GM21717 (cell line): ENCODE results near the gene MBD6.
"Not testable (repeated sequence)": the region's sequence is repeated elsewhere in the genome, so short reads cannot be mapped to it uniquely, and the experiment has no call there.

Experiments used
- ATAC-seq: cut with Tn5 transposase; IDR thresholded peaks from one replicate; pipeline ENCODE4 v1.9.1; 2021; ENCODE audit warnings: mild to moderate bottlenecking, moderate library complexity; ENCODE audit not compliant: unreplicated experiment

Gene MBD6

DNA sequence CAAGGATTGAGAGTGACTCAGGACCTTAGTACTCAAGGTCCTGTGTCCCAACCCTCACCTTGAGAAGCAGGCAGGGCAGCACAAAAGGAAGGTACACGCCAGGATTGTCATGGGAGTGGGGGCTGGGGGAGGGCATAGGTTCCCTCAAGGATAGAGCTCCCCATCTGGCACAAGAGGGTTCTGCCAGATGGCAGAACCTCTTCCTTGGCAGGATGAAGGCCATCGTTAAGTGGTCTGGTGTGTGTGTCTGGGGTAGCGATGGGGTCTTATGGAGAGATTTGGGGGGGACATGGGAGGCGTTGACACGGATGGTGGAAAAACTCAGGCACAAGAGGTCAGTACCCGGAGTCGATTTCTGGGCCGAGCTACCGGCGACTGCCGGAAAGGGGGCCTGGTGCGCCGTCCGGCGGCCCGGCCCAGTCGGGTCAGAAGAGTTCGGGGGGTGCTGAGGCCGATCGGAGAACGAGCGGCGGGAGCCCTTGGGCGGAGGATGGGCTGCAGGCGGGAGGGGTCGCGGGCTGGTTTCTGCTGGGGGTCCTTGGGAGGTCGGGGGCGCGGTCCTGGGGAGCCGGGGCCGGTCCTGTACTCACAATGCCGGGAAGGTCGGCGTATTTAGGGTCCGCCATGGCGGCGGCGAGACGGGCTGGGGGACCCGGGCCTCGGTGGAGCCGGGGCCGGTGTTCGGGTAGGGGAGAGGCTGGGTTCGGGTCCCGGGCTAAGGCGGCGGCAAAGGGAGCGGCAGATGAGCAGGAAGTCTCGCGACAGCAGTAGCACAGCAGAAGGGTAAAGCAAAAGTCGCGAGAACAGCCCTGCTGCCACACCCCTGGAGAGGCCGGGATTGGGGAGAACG is 24.0 kb downstream of the MBD6 start, which contains the start of gene DCTN2:
Gene DCTN2, minus strand, starts transcription at position 755 of the 850 bp plus-strand sequence. Its CDS starts 129 bp downstream, at position 626.
- ATAC-seq, result peak; percentile 98

DNA sequence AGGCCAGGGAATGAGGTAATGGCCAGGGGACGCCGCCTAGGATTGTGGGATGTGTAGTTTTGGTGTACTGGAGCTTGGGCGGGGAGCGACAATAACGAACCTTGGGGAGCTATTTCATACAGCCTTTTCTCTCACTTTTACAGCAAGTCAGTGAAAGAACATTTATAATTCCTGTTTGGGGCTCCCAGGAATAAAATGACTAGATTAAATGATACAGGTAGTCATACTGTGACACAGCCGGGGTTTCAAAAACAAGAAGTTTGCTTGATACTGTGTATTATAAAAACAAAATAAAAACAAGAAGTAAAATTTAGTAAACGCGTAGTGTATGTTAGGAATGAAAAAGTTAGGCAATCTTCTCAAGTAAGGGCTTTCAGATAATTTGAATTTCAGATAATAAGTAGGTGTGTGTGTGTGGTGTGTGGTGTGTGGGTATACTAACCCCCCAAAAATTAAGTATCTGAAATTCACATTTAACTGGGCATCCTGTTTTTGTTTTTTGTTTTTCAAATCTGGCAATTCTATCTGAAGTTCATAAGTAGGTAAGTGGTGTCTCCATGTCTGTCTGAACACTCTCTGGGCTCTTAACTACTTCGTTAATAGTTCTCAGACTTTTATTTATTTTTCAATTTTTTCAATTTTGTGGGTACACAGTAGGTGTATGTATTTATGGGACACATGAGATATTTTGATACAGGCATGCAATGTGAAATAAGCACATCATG is 24.8 kb downstream of the MBD6 start:
- ATAC-seq, result no peak

DNA sequence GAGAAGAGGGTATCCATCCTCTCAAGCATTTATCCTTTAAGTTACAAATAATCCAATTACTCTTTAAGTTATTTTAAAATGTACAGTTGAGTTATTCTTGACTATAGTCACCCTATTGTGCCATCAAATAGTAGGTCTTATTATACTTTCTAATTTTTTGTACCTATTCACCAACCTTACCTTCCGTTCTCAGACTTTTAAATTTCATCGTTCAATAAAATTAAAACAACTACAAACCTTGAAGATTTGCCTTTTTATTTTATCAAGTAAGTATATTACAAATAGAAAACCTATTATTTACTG is 25.3 kb downstream of the MBD6 start:
- ATAC-seq, result no peak

DNA sequence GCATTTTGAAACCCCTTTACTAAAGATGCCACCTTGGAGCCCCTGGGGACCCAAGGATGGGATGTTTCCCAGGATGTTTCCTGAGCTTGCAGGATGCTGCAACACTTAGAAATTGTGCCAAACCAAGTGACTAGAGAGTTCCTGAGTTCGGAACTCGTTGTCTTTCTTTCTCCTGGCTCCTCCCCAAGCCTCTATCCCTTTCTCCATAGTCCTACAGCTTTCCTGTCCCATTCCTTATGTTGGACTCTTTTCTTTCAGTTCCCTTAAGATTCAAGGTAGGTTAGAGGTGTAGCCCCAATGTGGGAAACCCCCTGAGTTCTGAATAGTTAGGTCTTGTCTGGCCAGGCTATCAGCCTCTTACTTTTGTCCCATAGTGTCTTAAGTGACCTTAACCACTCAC is 25.9 kb downstream of the MBD6 start:
- ATAC-seq, result no peak

DNA sequence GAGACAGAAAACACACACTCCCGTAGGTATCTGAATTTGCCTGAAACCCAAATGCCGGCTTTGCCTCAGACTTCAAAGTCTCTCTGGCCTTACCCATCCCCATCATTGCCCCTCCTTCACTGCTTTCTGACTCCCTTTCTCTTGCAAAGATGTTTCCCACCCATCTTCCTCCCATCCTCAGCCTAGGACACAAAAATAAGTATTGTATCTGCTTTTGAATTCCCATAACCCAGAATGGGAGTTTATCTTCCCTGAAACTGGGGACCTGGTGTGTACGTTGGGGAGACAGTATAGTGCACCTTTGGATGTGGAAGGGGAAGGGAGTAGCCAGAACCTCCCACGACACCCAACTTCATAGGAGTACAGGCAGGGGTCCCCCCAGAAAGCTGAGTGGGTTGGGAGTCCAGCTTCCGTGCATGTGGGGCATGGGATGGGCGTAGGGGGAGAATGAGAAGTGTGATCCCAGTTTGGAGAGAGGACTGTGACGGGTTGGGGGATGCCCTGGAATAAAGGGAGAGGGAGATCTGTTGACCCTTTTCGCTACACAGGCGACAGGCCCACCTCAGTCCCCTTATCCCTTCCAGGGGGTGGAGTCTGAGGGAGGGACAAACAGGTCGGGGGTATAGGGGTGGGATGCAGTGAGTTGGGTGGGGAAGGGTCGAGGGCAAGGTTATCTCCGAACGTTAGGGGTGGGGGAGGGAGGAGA is 26.7 kb downstream of the MBD6 start:
- ATAC-seq, result no peak

DNA sequence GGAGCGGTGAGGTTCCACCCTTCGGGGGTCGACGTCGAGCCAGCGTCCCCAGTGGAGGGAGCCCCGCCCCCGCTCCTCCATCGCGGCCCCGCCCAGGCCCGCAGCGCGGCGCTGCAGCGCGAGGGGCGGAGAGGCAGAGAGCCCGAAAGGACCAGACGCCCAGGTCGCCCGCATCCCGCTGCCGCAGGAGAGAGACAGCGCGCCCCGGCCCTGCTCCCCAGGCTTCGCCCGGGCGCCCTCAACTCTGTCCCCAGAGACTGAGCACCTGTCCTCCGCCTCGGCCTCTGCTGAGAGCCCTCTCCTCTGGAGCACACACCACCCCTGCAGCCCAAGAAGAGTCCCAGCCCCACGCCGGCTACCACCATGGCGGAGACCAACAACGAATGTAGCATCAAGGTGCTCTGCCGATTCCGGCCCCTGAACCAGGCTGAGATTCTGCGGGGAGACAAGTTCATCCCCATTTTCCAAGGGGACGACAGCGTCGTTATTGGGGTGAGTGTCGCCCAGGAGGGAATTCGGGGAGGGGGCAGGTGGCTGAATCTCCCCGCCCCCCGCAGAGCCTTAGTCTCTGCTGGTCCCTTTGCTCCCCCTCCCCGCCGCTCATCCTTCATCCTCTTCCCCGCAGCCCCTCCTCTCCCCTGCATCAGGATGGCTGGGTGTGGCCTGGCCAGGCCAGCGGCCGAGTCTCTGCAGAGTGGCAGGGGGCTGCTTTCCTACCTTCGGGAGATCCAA is 27.5 kb downstream of the MBD6 start, which contains the start of gene KIF5A:
Gene KIF5A, plus strand, starts transcription at position 136 of the 732 bp plus-strand sequence. Its CDS starts 228 bp downstream, at position 364.
- ATAC-seq, result no peak

DNA sequence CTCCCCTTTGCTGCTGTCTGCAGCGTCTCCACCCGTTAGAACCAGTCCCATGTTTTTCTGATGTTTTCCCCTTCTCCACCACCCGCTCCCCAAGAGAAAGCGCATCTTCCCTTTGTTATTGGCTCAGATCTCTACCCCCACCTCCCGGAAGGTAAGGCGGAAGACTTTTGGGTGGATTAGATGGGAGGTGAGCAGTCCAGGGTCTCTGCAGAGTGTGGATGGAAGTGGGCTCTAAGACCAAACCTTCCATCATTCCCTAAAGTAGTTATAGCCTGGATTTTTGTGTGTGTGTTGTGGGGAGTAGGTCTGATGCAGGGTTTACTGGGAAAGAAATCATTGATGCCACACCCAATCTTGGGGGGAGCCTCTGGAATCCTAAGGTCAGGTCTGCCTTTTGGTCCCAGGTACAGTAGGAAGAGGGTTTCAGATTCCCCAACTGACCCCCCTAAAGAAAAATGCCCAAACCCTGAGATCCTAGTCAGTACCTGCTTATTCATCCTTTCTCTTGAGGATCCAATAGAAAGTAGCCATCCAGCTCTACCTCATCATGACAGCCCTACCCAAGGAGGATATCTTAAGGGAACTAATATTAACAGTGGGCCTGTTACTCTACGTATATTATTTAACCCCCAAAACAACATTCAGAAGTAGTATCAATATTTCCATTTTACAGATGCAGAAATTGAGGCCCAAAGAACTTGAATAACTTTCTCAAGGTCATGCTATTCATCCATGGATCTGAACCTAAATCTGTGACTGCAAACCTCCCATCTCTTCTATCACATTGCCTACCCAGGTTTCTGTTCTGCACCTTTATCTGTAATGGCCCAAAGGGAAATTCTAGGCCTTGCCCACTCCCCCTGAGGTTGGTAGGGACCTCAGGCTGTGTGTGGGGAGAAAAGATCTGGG is 28.3 kb downstream of the MBD6 start:
- no peak for ATAC-seq

DNA sequence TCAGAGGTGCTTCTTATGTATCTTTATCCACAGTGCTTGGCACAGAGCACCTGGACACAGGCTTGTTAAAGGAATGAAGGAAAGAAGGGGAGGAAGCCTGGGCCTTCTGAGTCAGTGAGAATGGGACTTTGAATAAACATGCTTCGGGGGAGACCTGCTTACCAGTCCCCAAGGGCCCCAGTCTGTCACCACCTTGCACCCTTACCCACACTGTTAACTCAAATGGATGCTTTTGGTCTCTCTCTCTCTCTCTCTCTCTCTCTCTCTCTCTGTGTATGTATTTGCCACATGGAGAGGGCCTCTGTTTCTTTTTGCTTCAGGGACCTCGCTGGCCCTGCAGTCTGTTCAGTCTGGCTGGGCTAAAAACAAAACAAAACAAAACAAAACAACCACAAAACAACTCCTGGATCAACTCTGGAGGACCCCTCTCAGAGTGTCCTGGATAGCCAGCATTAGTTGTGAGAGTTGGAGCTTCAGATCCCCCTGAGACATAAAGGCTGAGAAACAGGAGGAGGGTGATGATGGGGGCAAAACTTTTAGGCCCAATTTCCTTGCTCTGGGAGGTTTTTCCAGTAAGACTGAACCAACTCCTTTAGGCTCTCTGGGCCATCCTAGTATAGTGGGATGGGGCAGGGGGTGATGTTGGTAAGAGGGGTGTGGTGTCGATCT is 29.1 kb downstream of the MBD6 start:
- no peak for ATAC-seq

DNA sequence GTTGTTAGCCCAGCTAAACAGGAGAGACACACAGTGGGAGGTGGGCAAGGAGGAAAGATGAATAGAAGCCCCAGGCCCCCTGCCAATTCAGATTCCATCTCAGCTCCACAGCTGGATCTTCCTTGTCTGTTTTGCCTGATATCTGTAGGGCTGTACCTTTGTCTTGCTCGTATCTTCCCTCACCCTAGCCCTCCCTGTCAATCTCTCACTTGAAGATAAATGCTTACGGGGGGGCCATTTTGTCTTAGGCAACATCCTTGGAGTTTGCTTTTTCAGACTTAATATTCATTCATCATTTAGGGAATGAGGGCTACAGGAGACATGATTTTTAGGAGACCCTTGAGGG is 29.7 kb downstream of the MBD6 start:
- ATAC-seq, result no peak

DNA sequence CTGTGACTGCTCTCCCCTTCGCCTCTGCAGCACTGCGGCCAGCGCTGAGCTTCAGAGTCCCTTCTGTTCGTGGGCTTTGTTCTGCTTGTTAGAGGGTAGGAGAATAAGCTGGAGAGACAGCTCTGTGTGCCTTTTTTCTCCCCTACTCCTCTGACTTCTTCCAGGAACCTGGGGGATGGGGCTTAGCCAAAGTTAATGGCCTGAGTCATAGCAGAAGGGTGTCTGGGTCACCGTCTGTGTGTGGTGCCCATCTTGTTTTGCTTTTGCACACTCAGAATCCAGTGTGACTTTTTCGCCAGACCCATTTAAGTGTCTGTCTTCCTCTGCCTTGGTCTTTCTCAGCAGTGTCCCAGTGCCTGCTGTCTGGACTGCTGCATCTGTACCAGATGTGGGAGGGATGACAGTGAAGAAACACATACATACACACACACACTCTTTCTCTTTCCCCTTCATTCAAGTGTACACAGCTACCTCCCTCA is 30.2 kb downstream of the MBD6 start:
- ATAC-seq, result no peak

DNA sequence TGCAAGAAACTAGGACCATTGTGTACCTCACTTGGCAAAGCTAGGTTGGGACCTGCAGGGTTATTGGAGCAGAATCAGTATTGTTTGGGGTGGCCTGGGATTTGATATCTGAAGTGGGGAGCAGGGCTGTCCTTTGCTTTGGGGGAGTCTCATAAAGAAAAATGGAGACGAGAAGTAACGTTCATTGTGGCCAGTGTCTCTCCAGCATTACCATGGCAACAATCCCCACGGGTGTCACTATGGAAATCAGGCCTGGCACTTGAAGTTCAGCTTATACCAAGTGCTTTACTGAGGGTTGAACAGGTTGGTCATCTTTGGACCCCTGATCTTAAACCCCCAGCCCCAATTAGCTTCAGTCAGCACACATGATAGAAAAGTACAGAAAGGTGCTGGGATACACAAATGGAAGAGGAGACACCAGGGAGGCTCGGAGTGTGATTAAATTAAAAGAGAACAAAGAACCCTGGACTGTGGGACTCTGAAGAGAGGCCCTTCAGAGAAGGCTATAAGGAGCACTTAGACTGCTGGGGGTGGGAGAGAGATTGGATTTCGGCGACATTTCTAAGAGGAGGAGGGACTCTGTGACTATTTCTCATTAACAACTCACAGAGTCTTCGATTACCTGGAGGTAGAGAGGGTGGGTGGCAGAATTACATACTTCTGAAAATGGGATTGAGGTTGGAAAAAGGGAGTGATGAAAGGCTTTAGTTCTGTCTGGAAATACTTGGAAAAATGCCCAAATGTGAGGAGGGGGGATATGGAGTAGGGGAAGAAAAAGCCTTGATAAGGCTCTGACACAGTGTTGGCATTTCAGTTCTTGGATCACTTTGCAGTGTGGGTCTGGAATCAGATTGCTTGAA is 30.9 kb downstream of the MBD6 start:
- ATAC-seq, result no peak

DNA sequence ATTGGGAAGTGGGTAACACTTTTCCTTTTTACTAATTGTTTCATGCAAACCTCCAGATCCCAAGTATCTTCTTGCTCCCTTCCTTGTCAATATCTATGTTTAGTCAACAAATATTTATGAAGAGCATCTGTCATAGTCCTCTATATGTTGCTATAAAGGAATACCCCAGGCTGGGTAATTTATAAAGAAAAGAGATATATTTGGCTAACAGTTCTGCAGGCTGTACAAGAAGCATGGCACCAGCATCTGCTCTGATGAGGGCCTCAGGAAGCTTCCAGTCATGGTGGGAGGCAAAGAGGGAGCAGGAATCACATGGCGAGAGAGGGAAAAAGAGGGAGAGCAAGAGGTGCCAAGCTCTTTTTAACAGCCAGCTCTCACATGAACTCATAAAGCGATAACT is 31.8 kb downstream of the MBD6 start:
- ATAC-seq, result no peak

DNA sequence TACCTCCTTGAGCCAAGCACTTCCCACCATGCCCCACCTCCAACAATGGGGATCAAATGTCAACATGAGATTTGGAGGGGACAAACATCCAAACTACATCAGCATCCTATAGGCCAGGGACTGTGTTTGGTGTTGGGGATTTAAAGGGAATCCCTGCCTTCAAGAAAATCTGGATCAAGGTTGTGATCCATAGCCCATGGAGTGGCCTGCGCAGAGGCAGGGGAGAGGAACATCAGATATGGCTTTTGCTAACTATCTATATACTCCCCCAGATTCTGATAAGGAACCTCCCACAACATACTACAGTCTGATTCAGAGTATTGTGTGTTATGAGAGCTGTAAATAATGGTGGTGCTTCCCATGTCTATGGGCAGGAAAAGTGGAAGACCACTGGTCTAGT is 32.3 kb downstream of the MBD6 start:
- ATAC-seq, result no peak

DNA sequence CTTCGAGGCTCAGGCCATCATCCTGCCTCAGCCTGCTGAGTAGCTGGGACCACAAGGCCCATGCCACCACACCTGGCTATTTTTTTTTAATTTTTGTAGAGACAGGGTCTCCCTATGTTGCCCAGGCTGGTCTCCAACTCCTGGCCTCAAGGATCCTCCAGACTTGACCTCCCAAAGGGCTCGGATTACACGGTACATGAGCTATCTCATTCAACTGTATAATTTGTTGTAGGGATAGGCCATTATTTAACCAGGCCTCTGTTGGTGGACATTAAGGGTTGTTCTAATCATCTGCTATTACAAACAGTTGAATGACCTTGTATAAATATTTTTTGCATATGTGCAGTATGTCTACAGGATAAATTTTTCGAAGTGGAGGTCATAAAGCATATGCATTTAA is 36.2 kb downstream of the MBD6 start:
- no peak for ATAC-seq

DNA sequence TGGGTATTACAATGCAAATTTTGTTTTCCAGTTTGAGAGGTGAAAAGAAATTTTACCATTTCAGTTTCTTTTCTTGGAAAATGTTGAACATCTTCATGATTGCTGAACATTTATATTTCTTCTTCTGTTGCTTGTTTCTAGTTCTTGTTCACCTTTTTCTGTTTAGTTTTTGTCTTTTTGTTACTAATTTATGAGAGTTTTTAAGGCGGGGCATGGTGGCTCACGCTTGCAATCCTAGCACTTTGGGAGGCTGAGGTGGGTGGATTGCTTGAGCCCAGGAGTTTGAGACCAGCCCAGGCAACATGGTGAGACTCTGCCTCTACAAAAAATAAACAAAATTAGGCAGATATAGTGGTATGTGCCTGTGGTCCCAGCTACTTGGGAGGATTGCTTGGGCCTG is 37.9 kb downstream of the MBD6 start:
- no peak for ATAC-seq

DNA sequence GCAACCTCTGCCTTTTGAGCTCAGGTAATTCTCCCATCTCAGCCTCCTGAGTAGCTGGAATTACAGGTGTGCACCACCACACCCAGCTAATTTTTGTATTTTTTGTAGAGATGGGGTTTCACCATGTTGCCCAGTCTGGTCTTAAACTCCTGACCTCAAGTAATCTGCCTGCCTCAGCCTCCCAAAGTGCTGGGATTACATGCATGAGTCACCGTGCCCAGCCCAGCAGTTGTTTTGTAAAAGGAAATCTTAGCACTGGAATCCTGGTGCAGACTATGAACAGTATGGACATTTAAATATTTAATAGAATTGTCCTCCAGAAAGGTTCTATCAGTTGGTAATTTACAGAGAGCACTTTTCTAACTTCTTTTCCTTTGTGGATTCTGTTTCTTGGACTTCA is 38.5 kb downstream of the MBD6 start:
- ATAC-seq, result not testable (repeated sequence)

DNA sequence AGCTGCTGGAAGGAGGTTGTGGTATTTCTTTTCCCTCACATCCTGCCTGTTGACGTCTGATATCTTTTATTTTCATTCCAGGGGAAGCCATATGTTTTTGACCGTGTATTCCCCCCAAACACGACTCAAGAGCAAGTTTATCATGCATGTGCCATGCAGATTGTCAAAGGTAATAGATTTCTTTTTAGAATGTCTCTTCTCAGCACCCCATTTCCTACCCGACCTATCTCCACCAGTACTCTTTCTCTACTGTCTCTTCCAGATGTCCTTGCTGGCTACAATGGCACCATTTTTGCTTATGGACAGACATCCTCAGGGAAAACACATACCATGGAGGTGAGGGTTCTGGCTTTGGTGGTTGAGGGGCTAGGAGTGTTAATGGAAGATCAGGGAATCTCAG is 40.7 kb downstream of the MBD6 start:
- ATAC-seq, result no peak

DNA sequence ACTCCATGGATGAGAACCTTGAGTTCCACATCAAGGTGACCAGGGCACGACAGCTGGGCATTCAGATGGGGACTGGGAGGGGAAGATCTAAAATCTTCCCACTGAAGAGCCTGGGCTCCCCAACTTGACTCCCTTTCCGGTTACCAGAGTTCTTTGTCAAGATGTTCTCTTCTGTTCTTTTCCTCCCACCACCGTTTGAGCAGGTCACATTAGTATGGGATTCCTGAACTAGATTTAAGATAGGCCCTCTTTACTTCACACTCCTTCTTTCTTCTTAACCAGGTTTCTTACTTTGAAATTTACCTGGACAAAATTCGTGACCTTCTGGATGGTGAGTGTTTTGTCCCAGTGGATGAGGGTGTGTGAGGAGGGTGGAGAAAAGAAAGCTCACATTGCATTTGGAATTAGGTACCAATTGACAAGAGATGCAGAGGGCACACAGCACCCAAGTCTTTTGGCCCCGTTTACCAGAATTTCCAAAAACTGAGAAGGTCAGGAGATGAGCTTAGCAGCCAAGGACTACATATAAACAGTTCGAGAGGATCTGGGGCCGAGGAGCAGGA is 41.6 kb downstream of the MBD6 start:
- no peak for ATAC-seq
